LNCaP clone FGC (cell line): ENCODE data around the gene TYW1B.
"Not testable (repeated sequence)": the region's sequence is repeated elsewhere in the genome, so short reads cannot be mapped to it uniquely, and the experiment has no call there.

ENCODE experiments used
- DNase-seq: peaks from one replicate; pipeline ENCODE4 v3.0.0-alpha.2; 2011; ENCODE audit warnings: low read depth
- H3K4me3 ChIP-seq: 2 replicates; pipeline ENCODE4 v1.5.1; 2011; ENCODE audit warnings: mild to moderate bottlenecking, low read depth, low read length, control low read depth
- TF ChIP-seq, protein P1 (sequence below): IDR thresholded peaks from 2 replicates; pipeline ENCODE4 v1.5.1; 2012; ENCODE audit warnings: mild to moderate bottlenecking; ENCODE audit not compliant: control insufficient read depth, insufficient read depth; ENCODE audit errors: extremely low read depth

The TYW1B gene

DNA sequence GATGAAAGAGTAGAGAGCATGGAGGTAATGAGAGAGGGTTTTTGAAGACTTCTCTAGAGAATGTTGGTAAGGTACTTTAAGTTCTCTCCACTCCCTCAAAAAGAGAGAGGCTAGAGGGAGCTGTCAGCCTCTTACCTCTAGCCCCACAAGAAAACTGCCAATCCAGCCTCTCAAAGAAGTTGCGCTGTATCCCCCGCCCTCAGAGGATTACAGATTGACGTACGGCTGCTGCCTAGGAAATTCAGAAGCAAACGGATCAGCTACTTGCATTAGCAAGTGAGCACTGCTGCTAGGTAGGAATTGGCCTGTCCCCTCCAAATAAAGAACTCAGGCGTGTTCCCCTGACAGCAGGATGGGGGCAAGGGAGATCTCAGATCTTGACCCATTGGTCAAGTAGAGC, 34.2 kb downstream of the TYW1B start:
- DNase-seq = no peak
- TF ChIP-seq, protein P1, sequence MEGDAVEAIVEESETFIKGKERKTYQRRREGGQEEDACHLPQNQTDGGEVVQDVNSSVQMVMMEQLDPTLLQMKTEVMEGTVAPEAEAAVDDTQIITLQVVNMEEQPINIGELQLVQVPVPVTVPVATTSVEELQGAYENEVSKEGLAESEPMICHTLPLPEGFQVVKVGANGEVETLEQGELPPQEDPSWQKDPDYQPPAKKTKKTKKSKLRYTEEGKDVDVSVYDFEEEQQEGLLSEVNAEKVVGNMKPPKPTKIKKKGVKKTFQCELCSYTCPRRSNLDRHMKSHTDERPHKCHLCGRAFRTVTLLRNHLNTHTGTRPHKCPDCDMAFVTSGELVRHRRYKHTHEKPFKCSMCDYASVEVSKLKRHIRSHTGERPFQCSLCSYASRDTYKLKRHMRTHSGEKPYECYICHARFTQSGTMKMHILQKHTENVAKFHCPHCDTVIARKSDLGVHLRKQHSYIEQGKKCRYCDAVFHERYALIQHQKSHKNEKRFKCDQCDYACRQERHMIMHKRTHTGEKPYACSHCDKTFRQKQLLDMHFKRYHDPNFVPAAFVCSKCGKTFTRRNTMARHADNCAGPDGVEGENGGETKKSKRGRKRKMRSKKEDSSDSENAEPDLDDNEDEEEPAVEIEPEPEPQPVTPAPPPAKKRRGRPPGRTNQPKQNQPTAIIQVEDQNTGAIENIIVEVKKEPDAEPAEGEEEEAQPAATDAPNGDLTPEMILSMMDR = no peak
- no peak overlapping the region for H3K4me3 ChIP-seq

- not testable (repeated sequence) for H3K4me3 ChIP-seq
These were observed 37.3 kb downstream of the TYW1B start for GRCh38 chr7:72790698-72791060.

GRCh38 chr7:72790048-72790697, 37.8 kb downstream of the TYW1B start:
- H3K4me3 ChIP-seq, DNase-seq: not testable (repeated sequence)

More at GRCh38 chr7:72790698-72791060, 37.3 kb downstream of the TYW1B start:
- DNase-seq = not testable (repeated sequence)

- no peak for DNase-seq
- TF ChIP-seq, protein P1 = no peak
- H3K4me3 ChIP-seq = no peak overlapping the region
These were observed 42.6 kb downstream of the TYW1B start for GRCh38 chr7:72785166-72785955.

- H3K4me3 ChIP-seq = not testable (repeated sequence)
- DNase-seq = peak; percentile 65
These were observed 44.2 kb downstream of the TYW1B start for GRCh38 chr7:72783601-72784370.

- H3K4me3 ChIP-seq = no peak overlapping the region
- DNase-seq = no peak
- TF ChIP-seq, protein P1 = no peak
These were observed 46.4 kb downstream of the TYW1B start for GRCh38 chr7:72781631-72782030.

DNA sequence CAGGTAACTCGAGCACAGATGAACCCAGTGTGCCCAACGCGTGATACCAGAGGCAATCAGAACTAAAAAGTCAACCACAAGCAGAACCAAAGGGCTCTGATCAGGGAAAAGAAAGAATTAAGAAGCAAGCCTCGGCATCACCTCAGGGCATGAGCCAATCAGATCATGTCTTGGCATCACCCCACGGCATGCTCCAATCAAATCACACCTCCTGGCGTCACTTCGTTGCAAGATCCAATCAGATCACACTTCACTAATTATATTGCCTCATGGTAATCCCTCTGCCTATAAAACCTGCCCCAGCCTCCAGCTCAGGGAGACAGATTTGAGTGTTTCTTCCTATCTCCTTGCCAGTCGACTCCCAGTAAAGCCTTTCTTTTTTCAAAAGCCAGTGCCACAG, 46.8 kb downstream of the TYW1B start:
- no peak overlapping the region for H3K4me3 ChIP-seq
- TF ChIP-seq, protein P1 = no peak
- no peak for DNase-seq

- not testable (repeated sequence) for DNase-seq
These were observed 47.6 kb downstream of the TYW1B start for GRCh38 chr7:72780289-72780894.

DNA sequence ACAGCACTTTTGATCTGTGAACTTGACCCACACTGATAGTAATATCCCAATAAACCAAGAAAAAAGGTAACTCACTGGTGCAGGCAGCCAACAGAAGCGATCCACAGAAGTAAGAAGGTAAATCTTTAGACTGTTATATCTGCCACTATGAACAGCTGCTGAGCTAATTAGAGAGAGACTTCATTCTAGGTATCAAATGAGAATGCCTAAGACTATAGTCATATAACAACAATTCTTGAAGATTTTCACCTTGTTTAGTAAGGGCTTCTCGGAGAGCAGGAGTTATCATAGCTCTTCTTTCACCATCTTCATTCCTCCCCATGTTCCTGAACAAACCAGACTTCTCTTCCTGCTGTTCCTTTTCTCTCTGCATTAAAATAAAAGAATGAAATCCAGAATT, 50.8 kb downstream of the TYW1B start:
- not testable (repeated sequence) for DNase-seq, H3K4me3 ChIP-seq

More at GRCh38 chr7:72780289-72780894, 47.6 kb downstream of the TYW1B start:
- not testable (repeated sequence) for H3K4me3 ChIP-seq

- H3K4me3 ChIP-seq = not testable (repeated sequence)
- peak; percentile 42 for DNase-seq
These were observed 55.4 kb downstream of the TYW1B start for GRCh38 chr7:72772627-72773026.

- H3K4me3 ChIP-seq, DNase-seq: not testable (repeated sequence)
These were observed 61.0 kb downstream of the TYW1B start for GRCh38 chr7:72766994-72767393.
